Vagina (tissue), 2 donors: ENCODE results near the gene DROSHA. TPM values are rescaled to one million over a fixed set of nuclear protein-coding genes. Genes with fewer than 3 reads are reported as not detected.

Experiments used
- DNase-seq, 2 donors: peaks; one replicate each; pipeline ENCODE4 v3.0.0-alpha.2; 2017; ENCODE audit errors: extremely low spot score in 2 of 2
- H3K27ac ChIP-seq: fragments of 200-600 bp; sonication (generic); one replicate; pipeline ENCODE4 v1.5.1; 2019
- H3K27me3 ChIP-seq: fragments of 200-600 bp; sonication (generic); one replicate; pipeline ENCODE4 v1.5.1; 2019
- H3K36me3 ChIP-seq, 2 donors: fragments of 200-600 bp; sonication (generic); one replicate each; pipeline ENCODE4 v1.5.1; 2017 to 2019
- H3K4me1 ChIP-seq: fragments of 200-600 bp; sonication (generic); one replicate; pipeline ENCODE4 v1.5.1; 2019
- H3K4me3 ChIP-seq, 2 donors: fragments of 200-600 bp; sonication (generic); 1 replicate in 1 of 2; 2 replicates in 1 of 2; pipeline ENCODE4 v1.5.1; 2016 to 2019
- H3K9me3 ChIP-seq: fragments of 200-600 bp; sonication (generic); one replicate; pipeline ENCODE4 v1.5.1; 2019
- POLR2A ChIP-seq, 2 donors: fragments of 450-650 bp; IDR thresholded peaks; one replicate each; pipeline ENCODE4 v1.6.1; 2017; ENCODE audit warnings: antibody characterized with exemption in 2 of 2, mild to moderate bottlenecking in 2 of 2, moderate library complexity in 2 of 2
- POLR2AphosphoS5 ChIP-seq, 2 donors: sonication (generic); formaldehyde crosslinking; IDR thresholded peaks; one replicate each; pipeline ENCODE4 v1.9.0; 2017; ENCODE audit warnings: antibody characterized with exemption in 2 of 2, mild to moderate bottlenecking in 2 of 2, low read depth in 1 of 2; ENCODE audit not compliant: insufficient read depth in 1 of 2
- intact Hi-C: fragments of 100-400 bp; cut with DNase I; formaldehyde crosslinking; loops from one replicate; pipeline ENCODE4 v1.15.1; 2023
- total RNA-seq: library from RNA; depleted of rRNA; stranded (reverse); fragments of >200 nt; gene quantifications from one replicate; pipeline ENCODE4 v1.2.3, GENCODE V29; 2016
- TF ChIP-seq, protein P1 (sequence below), 3 experiments: fragments of 450-650 bp in 2 of 3; fragments of 200-600 bp in 1 of 3; sonication (generic) in 1 of 3; IDR thresholded peaks; one replicate each; pipeline ENCODE4 v1.5.1; 2017 to 2019; ENCODE audit warnings: antibody characterized with exemption in 3 of 3, mild to moderate bottlenecking in 2 of 3, moderate library complexity in 2 of 3

Gene DROSHA
- total RNA-seq, 1 donor from 2014 or later = 50.1 TPM

DNA sequence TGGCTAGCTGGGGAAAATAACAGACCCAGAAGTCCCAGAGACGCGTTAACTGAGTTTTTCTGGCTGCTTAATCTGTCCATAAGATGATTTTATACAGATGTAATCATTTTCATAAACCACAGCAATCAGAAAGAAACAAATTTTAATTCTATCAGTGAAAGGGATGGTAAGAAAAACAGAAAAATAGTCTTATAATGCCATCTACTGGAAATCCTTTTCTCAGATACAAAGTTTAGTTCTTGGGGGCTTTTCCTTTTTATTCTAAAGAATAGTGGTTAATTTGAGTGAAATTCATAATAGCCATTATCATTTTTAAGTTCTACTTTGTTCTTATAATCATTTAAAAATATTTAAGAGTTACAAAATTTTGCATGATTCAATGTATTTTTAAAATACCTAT lies 44.4 kb downstream of the DROSHA start:
- Histone ChIP-seq H3K27me3 (no peaks in the 10 kb centered on the region), H3K9me3 (no peaks in the 10 kb centered on the region), H3K36me3 (peaks cover 0 to 18% of the 10 kb centered on the region in 2 donors), H3K4me3 (no peak overlapping the region), H3K4me1 (peaks cover 12% of the 10 kb centered on the region), H3K27ac (no peak overlapping the region)
- TF ChIP-seq POLR2AphosphoS5 (IDR thresholded peaks at IDR 0.05; ENCODE audit: insufficient read depth in 1 of 2, low read depth in 1 of 2) = no peak
- TF ChIP-seq POLR2A (IDR thresholded peaks at IDR 0.05) = no peak
- TF ChIP-seq, protein P1, sequence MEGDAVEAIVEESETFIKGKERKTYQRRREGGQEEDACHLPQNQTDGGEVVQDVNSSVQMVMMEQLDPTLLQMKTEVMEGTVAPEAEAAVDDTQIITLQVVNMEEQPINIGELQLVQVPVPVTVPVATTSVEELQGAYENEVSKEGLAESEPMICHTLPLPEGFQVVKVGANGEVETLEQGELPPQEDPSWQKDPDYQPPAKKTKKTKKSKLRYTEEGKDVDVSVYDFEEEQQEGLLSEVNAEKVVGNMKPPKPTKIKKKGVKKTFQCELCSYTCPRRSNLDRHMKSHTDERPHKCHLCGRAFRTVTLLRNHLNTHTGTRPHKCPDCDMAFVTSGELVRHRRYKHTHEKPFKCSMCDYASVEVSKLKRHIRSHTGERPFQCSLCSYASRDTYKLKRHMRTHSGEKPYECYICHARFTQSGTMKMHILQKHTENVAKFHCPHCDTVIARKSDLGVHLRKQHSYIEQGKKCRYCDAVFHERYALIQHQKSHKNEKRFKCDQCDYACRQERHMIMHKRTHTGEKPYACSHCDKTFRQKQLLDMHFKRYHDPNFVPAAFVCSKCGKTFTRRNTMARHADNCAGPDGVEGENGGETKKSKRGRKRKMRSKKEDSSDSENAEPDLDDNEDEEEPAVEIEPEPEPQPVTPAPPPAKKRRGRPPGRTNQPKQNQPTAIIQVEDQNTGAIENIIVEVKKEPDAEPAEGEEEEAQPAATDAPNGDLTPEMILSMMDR (IDR thresholded peaks at IDR 0.05) = no peak
- no peak for DNase-seq
- intact Hi-C loops = no loop called here

DNA sequence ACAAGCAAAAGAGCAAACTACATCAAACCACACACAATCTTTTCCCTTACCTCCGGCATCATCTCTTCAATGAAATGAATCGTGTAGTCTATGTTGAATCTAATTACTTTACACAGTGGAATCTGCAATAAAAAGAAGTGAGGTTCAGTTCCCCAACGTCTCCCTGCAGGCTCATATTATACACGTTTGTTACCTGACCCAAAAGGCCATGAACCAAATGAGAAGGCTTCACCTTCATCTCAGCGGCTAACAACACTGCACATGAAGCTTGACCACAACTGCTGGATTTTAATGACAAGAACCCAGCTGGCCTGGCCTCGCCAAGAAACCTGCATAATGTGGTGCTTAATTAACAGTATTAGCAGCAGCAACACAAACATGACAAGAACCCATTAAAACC lies 45.5 kb downstream of the DROSHA start:
- Histone ChIP-seq H3K27ac (no peak overlapping the region), H3K9me3 (no peaks in the 10 kb centered on the region), H3K36me3 (peaks cover 0 to 22% of the 10 kb centered on the region in 2 donors), H3K4me1 (peaks cover 12% of the 10 kb centered on the region), H3K27me3 (no peaks in the 10 kb centered on the region), H3K4me3 (no peak overlapping the region)
- DNase-seq = no peak
- TF ChIP-seq, protein P1 (IDR thresholded peaks at IDR 0.05) = no peak
- TF ChIP-seq POLR2A (IDR thresholded peaks at IDR 0.05) (no peak), POLR2AphosphoS5 (IDR thresholded peaks at IDR 0.05; ENCODE audit: insufficient read depth in 1 of 2, low read depth in 1 of 2) (no peak)
- intact Hi-C loops = no loop called here

DNA sequence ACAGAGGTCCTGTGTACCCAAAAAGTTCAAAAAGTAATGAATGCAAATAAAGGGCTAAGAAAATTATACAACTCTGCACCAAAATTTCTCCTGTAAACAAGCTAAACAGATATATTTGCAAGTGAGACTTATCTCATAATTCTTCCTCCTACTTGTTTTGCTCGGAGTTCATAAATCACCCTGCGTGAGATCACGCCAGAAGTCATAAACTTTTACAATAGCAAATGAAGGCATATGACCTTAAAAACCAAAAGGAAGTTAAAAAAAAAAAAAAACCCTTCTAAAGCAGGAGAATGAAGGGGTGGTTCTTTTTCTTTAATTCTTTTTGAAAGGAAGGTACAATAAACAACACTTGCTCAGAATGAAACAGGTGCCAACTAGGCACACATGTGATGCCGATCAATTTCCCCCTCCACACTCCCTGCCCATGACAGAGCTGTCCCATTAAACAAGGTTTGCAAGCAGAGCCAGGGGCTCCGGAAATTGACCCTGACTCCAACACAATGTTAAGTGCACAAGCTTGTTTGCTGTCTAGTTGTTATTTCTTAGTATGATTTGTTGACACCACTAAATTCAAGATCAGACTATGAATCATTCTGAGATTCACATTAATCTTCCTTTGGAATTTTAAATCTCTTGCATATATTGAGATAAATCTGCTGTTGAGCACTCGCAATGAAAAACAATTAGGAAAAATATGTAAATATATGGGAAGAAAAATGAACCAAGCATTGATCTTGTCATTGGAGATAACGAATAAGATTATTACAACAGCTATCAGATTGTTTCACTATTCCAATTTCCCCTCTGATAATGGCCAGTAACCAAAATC lies 46.3 kb downstream of the DROSHA start:
- Histone ChIP-seq H3K4me3 (no peak overlapping the region), H3K27ac (no peak overlapping the region), H3K4me1 (peaks cover 12% of the 10 kb centered on the region), H3K27me3 (no peaks in the 10 kb centered on the region), H3K36me3 (peaks cover 0 to 22% of the 10 kb centered on the region in 2 donors), H3K9me3 (no peaks in the 10 kb centered on the region)
- DNase-seq = no peak
- intact Hi-C loops = no loop called here
- TF ChIP-seq POLR2AphosphoS5 (IDR thresholded peaks at IDR 0.05; ENCODE audit: insufficient read depth in 1 of 2, low read depth in 1 of 2) (no peak), POLR2A (IDR thresholded peaks at IDR 0.05) (no peak)
- TF ChIP-seq, protein P1 (IDR thresholded peaks at IDR 0.05) = no peak

DNA sequence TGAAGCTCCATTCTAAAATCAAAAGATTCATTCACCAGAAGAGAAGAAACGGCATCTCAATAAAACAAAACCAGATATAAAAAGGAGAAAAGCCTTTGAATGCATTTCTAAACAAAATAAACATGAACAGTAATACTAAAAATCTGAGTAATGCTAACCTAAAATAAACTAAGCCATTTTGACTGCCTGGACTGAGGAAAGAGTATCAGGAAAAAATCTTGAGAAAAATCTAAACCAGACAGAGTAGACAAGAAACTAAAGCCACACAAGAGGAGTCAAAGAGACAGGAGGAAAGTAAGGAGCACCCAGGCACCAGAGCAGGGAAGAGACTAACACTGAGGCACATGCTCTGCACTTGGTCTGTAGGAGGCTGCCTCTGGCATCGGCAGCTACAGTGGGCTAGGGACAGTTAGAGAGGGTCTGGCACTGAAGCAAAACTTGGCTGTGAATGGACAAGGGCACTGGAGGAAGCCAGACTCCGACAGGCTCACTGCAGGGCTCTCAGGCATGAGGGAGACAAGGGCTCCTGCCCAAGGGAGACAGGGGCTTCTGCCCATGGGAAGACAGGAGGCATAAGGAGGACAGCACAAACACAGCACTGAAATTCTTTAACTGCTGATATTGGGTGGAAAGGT lies 50.2 kb downstream of the DROSHA start:
- Histone ChIP-seq H3K36me3 (peaks cover 0 to 11% of the 10 kb centered on the region in 2 donors), H3K9me3 (no peaks in the 10 kb centered on the region), H3K4me3 (no peak overlapping the region), H3K27me3 (no peaks in the 10 kb centered on the region), H3K27ac (no peak overlapping the region), H3K4me1 (peaks cover 12% of the 10 kb centered on the region)
- intact Hi-C loops = no loop called here
- TF ChIP-seq POLR2AphosphoS5 (IDR thresholded peaks at IDR 0.05; ENCODE audit: insufficient read depth in 1 of 2, low read depth in 1 of 2) (no peak), POLR2A (IDR thresholded peaks at IDR 0.05) (no peak)
- TF ChIP-seq, protein P1 (IDR thresholded peaks at IDR 0.05) = no peak
- no peak for DNase-seq

DNA sequence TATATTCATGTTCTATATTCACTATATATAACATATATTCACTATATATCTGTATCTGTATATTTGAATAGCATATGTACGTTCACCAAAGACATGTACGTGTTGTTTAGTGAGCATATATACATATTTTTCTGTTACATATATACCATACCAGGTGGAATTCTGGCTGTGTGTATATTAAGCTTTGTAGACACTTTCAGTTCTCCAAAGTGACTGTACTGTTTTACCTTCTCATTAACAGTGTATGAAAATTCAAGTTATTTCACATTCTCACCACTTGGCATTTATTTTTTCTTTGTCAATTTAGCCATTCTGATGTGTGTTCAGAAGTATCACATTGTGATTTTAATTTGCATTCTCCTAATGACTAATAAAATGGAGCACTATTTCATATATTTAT lies 52.2 kb downstream of the DROSHA start:
- no peaks in the 10 kb centered on the region for H3K4me1 ChIP-seq
- H3K9me3 ChIP-seq = no peaks in the 10 kb centered on the region
- H3K27ac ChIP-seq = no peak overlapping the region
- no peaks in the 10 kb centered on the region for H3K27me3 ChIP-seq
- no peak overlapping the region for H3K4me3 ChIP-seq
- no peak for DNase-seq
- intact Hi-C loops = no loop called here
- peaks cover 0 to 11% of the 10 kb centered on the region in 2 donors for H3K36me3 ChIP-seq
- TF ChIP-seq POLR2A (IDR thresholded peaks at IDR 0.05) (no peak), POLR2AphosphoS5 (IDR thresholded peaks at IDR 0.05; ENCODE audit: insufficient read depth in 1 of 2, low read depth in 1 of 2) (no peak)
- TF ChIP-seq, protein P1 (IDR thresholded peaks at IDR 0.05) = no peak
